ENCODE measurements around the gene ANO8.

DNA sequence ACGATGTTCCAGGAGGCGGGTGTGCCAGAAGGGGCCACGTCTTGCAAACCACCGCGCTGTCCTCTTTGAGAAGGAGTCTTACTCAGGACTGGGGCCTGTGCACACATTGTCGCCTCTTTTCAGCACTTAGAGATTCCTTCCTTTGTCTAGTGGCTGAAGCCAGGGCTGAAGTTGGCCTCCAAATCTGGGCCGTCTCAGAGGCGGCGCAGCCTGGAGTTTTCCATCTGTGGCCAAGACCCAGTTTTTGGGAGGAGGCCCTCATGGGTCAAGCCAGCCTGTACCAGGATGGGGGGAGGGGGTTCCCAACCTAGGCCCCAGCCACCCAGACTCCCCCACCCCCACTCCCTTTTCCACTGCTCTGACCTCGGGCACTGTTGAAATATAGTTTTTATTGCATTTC, 11.8 kb downstream of the ANO8 start:
- TF ChIP-seq FOS (IDR thresholded peaks at IDR 0.05; ENCODE audit: borderline replicate concordance, insufficient read depth, low read length) (no peak), EZH2 (IDR thresholded peaks at IDR 0.05; ENCODE audit: borderline replicate concordance, low read depth, low read length, severe bottlenecking) (no peak), POLR2A (IDR thresholded peaks at IDR 0.05; ENCODE audit: low read depth, low read length) (no peak)
- TF ChIP-seq, protein P1, sequence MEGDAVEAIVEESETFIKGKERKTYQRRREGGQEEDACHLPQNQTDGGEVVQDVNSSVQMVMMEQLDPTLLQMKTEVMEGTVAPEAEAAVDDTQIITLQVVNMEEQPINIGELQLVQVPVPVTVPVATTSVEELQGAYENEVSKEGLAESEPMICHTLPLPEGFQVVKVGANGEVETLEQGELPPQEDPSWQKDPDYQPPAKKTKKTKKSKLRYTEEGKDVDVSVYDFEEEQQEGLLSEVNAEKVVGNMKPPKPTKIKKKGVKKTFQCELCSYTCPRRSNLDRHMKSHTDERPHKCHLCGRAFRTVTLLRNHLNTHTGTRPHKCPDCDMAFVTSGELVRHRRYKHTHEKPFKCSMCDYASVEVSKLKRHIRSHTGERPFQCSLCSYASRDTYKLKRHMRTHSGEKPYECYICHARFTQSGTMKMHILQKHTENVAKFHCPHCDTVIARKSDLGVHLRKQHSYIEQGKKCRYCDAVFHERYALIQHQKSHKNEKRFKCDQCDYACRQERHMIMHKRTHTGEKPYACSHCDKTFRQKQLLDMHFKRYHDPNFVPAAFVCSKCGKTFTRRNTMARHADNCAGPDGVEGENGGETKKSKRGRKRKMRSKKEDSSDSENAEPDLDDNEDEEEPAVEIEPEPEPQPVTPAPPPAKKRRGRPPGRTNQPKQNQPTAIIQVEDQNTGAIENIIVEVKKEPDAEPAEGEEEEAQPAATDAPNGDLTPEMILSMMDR (IDR thresholded peaks at IDR 0.05; ENCODE audit: extremely low read depth in 1 of 2, insufficient read depth in 1 of 2, low read depth in 1 of 2, low read length in 2 of 2), result no peak
- TF ChIP-seq, protein P2, sequence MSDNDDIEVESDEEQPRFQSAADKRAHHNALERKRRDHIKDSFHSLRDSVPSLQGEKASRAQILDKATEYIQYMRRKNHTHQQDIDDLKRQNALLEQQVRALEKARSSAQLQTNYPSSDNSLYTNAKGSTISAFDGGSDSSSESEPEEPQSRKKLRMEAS (IDR thresholded peaks at IDR 0.05; ENCODE audit: insufficient read depth, insufficient read length), result no peak

All from endothelial cell of umbilical vein (primary cell).